ENCODE data around the gene SSC5D.

GRCh38 chr19:55452749-55453346 lies 35.4 kb upstream of the SSC5D start:
- TF ChIP-seq CTCF (IDR thresholded peaks at IDR 0.05) (no peak), POLR2A (IDR thresholded peaks at IDR 0.05) (no peak)
